SK-N-SH (cell line): Measurements from ENCODE around the gene AGTRAP.

Source experiments
- FOXJ3 ChIP-seq: sonication (generic); formaldehyde crosslinking; IDR thresholded peaks from 2 replicates; pipeline ENCODE4 v1.5.1; 2020; ENCODE audit warnings: mild to moderate bottlenecking, missing genetic modification reagents
- JUND ChIP-seq: IDR thresholded peaks from 2 replicates; pipeline ENCODE4 v1.4.0; 2012
- NFIC ChIP-seq: IDR thresholded peaks from 2 replicates; pipeline ENCODE4 v1.4.0; 2012; ENCODE audit warnings: borderline replicate concordance
- NRF1 ChIP-seq: IDR thresholded peaks from 2 replicates; pipeline ENCODE4 v1.6.1; 2012; ENCODE audit warnings: low read depth, mild to moderate bottlenecking, low read length
- TF ChIP-seq, protein P1 (sequence below): fragments of 200-600 bp; sonication (generic); IDR thresholded peaks from 2 replicates; pipeline ENCODE4 v1.6.1; 2017; ENCODE audit warnings: antibody characterized with exemption, mild to moderate bottlenecking, moderate library complexity

- TF ChIP-seq, protein P1, sequence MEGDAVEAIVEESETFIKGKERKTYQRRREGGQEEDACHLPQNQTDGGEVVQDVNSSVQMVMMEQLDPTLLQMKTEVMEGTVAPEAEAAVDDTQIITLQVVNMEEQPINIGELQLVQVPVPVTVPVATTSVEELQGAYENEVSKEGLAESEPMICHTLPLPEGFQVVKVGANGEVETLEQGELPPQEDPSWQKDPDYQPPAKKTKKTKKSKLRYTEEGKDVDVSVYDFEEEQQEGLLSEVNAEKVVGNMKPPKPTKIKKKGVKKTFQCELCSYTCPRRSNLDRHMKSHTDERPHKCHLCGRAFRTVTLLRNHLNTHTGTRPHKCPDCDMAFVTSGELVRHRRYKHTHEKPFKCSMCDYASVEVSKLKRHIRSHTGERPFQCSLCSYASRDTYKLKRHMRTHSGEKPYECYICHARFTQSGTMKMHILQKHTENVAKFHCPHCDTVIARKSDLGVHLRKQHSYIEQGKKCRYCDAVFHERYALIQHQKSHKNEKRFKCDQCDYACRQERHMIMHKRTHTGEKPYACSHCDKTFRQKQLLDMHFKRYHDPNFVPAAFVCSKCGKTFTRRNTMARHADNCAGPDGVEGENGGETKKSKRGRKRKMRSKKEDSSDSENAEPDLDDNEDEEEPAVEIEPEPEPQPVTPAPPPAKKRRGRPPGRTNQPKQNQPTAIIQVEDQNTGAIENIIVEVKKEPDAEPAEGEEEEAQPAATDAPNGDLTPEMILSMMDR: no peak
- TF ChIP-seq JUND (no peak), NRF1 (no peak), NFIC (no peak), FOXJ3 (CRISPR knock-in tag) (no peak)
Observed at GRCh38 chr1:11765661-11766428, 29.9 kb downstream of the AGTRAP start.
